HepG2 (cell line): ENCODE results near the gene DENND4B. TPM values are rescaled to one million over a fixed set of nuclear protein-coding genes. Genes with fewer than 3 reads are reported as not detected.

Source experiments
- CHCHD3 ChIP-seq: sonication (generic); formaldehyde crosslinking; IDR thresholded peaks from 2 replicates; pipeline ENCODE4 v1.8.0; 2022; ENCODE audit warnings: mild to moderate bottlenecking, missing genetic modification reagents, moderate library complexity
- FOXO1 ChIP-seq: sonication (generic); formaldehyde crosslinking; IDR thresholded peaks from 2 replicates; pipeline ENCODE4 v1.4.0; 2020; ENCODE audit warnings: missing genetic modification reagents
- HMG20A ChIP-seq: IDR thresholded peaks from 2 replicates; pipeline ENCODE4 v1.6.1; 2016; ENCODE audit warnings: borderline replicate concordance
- NFRKB ChIP-seq: fragments of 450-650 bp; IDR thresholded peaks from 2 replicates; pipeline ENCODE4 v1.6.1; 2017
- ZNF317 ChIP-seq: sonication (generic); formaldehyde crosslinking; IDR thresholded peaks from 2 replicates; pipeline ENCODE4 v1.5.0; 2020; ENCODE audit warnings: mild to moderate bottlenecking, missing genetic modification reagents
- polyA plus RNA-seq, 8 experiments: library from polyadenylated mRNA; depleted of rRNA in 3 of 8; stranded (reverse) in 7 of 8; unstranded in 1 of 8; fragments of >200 nt; fragmentation: Illumina TruSeq in 4 of 8; extraction: Trizol in 4 of 8; gene quantifications; 2 replicates each; pipeline versions ENCODE4 v1.2.1 to v1.2.3, GENCODE V29; 2011 to 2016; ENCODE audit warnings: low read depth in 4 of 8, missing spikeins in 1 of 8, mixed read lengths in 1 of 8; ENCODE audit not compliant: insufficient read depth in 1 of 8
- total RNA-seq, 5 experiments: library from RNA; depleted of rRNA; stranded (reverse); fragments of >200 nt; fragmentation: Illumina TruSeq; extraction: Trizol; gene quantifications; 2 replicates each; pipeline ENCODE4 v1.2.3, GENCODE V29; 2016; ENCODE audit warnings: low read depth in 1 of 5
- TF ChIP-seq, protein P1 (sequence below): sonication (generic); formaldehyde crosslinking; IDR thresholded peaks from 2 replicates; pipeline ENCODE4 v1.4.0; 2020; ENCODE audit warnings: missing genetic modification reagents, mild to moderate bottlenecking, borderline replicate concordance
- TF ChIP-seq, protein P2 (sequence below), 2 experiments: fragments of 450-650 bp in 1 of 2; sonication (generic) in 1 of 2; formaldehyde crosslinking in 1 of 2; IDR thresholded peaks; 2 replicates each; pipeline versions ENCODE4 v1.6.1 to v1.8.0; 2016 to 2022; ENCODE audit warnings: antibody characterized with exemption in 1 of 2, mild to moderate bottlenecking in 1 of 2, missing genetic modification reagents in 1 of 2
- TF ChIP-seq, protein P3 (sequence below): sonication (generic); formaldehyde crosslinking; IDR thresholded peaks from 2 replicates; pipeline ENCODE4 v1.5.1; 2020; ENCODE audit warnings: missing genetic modification reagents, mild to moderate bottlenecking, borderline replicate concordance
- TF ChIP-seq, protein P4 (sequence below): sonication (generic); formaldehyde crosslinking; IDR thresholded peaks from 2 replicates; pipeline ENCODE4 v1.5.1; 2020; ENCODE audit warnings: mild to moderate bottlenecking, missing genetic modification reagents

DENND4B gene
- total and polyA plus RNA-seq, 2 of the 13 experiments (the other 11 are each of a cell fraction or from before 2014, with no cell fraction given): 15.1 to 20.3 TPM

DNA sequence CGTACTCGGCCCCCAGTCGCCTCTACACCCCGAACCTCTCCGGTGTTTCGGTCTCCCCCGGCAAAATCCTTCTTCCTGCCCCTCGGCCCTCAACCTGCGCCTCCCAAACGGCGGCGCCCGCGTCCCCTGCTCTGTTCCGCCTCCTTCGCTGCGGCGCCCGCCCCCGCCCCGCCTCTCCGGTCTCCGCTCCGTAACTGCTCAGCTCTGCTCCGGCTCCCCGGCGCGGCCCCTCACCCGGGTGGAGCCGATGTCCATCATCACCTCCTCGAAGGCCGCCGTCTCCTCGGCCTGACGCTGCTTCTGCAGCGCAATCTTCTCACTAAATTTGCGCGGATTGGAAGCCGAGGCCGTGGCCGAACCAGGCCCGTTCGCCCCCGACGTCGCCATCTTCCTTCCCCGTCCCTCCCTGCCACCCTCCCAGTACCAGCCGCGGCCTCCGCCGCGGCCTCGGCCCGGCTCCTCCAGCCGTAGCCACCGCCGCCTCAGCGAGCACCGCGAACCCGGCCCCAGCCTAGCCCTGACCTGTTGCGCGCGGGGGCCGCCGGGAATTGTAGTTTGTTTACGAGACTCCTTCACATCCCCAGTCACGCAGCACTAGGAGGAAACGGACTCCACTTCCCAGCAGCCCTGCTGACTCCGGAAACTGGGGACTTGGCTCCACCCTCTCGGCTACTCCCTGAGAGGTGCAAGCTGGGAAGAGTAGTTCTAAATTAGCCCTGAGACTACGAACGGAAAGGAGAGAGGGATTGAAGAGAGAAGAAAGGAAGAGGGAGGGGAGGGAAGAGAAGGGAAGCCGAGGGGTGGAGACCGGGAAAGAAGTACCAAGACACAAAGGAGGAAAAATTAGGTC lies 11.8 kb upstream of the DENND4B start, which contains the start of gene CRTC2 (continued):
- TF ChIP-seq HMG20A (CRISPR knock-in tag): no peak
- 0 out of 2 replicates have a peak, but pooled peaks have one; percentile 53 for TF ChIP-seq ZNF317 (CRISPR knock-in tag)
- no peak for TF ChIP-seq NFRKB
- TF ChIP-seq FOXO1: peak; percentile 80
- TF ChIP-seq, protein P1, sequence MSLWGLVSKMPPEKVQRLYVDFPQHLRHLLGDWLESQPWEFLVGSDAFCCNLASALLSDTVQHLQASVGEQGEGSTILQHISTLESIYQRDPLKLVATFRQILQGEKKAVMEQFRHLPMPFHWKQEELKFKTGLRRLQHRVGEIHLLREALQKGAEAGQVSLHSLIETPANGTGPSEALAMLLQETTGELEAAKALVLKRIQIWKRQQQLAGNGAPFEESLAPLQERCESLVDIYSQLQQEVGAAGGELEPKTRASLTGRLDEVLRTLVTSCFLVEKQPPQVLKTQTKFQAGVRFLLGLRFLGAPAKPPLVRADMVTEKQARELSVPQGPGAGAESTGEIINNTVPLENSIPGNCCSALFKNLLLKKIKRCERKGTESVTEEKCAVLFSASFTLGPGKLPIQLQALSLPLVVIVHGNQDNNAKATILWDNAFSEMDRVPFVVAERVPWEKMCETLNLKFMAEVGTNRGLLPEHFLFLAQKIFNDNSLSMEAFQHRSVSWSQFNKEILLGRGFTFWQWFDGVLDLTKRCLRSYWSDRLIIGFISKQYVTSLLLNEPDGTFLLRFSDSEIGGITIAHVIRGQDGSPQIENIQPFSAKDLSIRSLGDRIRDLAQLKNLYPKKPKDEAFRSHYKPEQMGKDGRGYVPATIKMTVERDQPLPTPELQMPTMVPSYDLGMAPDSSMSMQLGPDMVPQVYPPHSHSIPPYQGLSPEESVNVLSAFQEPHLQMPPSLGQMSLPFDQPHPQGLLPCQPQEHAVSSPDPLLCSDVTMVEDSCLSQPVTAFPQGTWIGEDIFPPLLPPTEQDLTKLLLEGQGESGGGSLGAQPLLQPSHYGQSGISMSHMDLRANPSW: no peak
- TF ChIP-seq CHCHD3 (CRISPR knock-in tag): no peak
- TF ChIP-seq, protein P2, sequence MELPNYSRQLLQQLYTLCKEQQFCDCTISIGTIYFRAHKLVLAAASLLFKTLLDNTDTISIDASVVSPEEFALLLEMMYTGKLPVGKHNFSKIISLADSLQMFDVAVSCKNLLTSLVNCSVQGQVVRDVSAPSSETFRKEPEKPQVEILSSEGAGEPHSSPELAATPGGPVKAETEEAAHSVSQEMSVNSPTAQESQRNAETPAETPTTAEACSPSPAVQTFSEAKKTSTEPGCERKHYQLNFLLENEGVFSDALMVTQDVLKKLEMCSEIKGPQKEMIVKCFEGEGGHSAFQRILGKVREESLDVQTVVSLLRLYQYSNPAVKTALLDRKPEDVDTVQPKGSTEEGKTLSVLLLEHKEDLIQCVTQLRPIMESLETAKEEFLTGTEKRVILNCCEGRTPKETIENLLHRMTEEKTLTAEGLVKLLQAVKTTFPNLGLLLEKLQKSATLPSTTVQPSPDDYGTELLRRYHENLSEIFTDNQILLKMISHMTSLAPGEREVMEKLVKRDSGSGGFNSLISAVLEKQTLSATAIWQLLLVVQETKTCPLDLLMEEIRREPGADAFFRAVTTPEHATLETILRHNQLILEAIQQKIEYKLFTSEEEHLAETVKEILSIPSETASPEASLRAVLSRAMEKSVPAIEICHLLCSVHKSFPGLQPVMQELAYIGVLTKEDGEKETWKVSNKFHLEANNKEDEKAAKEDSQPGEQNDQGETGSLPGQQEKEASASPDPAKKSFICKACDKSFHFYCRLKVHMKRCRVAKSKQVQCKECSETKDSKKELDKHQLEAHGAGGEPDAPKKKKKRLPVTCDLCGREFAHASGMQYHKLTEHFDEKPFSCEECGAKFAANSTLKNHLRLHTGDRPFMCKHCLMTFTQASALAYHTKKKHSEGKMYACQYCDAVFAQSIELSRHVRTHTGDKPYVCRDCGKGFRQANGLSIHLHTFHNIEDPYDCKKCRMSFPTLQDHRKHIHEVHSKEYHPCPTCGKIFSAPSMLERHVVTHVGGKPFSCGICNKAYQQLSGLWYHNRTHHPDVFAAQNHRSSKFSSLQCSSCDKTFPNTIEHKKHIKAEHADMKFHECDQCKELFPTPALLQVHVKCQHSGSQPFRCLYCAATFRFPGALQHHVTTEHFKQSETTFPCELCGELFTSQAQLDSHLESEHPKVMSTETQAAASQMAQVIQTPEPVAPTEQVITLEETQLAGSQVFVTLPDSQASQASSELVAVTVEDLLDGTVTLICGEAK (IDR thresholded peaks at IDR 0.05): 0 out of 2 replicates have a peak, but pooled peaks have one; percentile 17
- TF ChIP-seq, protein P2 (CRISPR knock-in tag; IDR thresholded peaks at IDR 0.05): peak; percentile 57
- TF ChIP-seq, protein P3, sequence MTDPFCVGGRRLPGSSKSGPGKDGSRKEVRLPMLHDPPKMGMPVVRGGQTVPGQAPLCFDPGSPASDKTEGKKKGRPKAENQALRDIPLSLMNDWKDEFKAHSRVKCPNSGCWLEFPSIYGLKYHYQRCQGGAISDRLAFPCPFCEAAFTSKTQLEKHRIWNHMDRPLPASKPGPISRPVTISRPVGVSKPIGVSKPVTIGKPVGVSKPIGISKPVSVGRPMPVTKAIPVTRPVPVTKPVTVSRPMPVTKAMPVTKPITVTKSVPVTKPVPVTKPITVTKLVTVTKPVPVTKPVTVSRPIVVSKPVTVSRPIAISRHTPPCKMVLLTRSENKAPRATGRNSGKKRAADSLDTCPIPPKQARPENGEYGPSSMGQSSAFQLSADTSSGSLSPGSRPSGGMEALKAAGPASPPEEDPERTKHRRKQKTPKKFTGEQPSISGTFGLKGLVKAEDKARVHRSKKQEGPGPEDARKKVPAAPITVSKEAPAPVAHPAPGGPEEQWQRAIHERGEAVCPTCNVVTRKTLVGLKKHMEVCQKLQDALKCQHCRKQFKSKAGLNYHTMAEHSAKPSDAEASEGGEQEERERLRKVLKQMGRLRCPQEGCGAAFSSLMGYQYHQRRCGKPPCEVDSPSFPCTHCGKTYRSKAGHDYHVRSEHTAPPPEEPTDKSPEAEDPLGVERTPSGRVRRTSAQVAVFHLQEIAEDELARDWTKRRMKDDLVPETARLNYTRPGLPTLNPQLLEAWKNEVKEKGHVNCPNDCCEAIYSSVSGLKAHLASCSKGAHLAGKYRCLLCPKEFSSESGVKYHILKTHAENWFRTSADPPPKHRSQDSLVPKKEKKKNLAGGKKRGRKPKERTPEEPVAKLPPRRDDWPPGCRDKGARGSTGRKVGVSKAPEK (CRISPR knock-in tag): no peak
- TF ChIP-seq, protein P4, sequence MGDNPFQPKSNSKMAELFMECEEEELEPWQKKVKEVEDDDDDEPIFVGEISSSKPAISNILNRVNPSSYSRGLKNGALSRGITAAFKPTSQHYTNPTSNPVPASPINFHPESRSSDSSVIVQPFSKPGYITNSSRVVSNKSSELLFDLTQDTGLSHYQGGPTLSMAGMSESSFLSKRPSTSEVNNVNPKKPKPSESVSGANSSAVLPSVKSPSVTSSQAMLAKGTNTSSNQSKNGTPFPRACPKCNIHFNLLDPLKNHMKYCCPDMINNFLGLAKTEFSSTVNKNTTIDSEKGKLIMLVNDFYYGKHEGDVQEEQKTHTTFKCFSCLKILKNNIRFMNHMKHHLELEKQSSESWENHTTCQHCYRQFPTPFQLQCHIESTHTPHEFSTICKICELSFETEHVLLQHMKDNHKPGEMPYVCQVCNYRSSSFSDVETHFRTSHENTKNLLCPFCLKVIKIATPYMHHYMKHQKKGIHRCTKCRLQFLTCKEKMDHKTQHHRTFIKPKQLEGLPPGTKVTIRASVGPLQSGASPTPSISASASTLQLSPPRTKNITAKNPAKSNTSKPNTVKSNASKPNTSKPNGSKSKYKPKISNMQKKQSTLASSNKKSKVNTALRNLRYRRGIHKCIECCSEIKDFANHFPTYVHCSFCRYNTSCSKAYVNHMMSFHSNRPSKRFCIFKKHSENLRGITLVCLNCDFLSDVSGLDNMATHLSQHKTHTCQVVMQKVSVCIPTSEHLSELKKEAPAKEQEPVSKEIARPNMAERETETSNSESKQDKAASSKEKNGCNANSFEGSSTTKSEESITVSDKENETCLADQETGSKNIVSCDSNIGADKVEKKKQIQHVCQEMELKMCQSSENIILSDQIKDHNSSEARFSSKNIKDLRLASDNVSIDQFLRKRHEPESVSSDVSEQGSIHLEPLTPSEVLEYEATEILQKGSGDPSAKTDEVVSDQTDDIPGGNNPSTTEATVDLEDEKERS (CRISPR knock-in tag): no peak
